RWPE1 (cell line): ENCODE measurements around the gene RNF187.

ENCODE experiments used
- CTCF ChIA-PET: fragments of 350-600 bp; sonication (Branson Sonifier 250); formaldehyde crosslinking; extraction: SDS; loops from one replicate; lab custom pipeline; 2021; lab: Yijun Ruan, JAX
- POLR2A ChIA-PET: fragments of 400-600 bp; formaldehyde crosslinking; extraction: SDS; loops from one replicate; lab custom pipeline; 2020; ENCODE audit warnings: antibody characterized with exemption; ENCODE audit not compliant: low non-redundant PET; lab: Yijun Ruan, JAX
- DNase-seq: peaks from one replicate; pipeline ENCODE4 v3.0.0; 2012; ENCODE audit warnings: low spot score
- H3K27ac ChIP-seq: fragments of 450-650 bp; 2 replicates; pipeline ENCODE4 v1.5.1; 2017
- TF ChIP-seq, protein P1 (sequence below): fragments of 450-650 bp; conservative IDR thresholded peaks from 2 replicates; pipeline ENCODE4 v1.5.1; 2017; ENCODE audit warnings: low read depth, mild to moderate bottlenecking

Gene RNF187

DNA sequence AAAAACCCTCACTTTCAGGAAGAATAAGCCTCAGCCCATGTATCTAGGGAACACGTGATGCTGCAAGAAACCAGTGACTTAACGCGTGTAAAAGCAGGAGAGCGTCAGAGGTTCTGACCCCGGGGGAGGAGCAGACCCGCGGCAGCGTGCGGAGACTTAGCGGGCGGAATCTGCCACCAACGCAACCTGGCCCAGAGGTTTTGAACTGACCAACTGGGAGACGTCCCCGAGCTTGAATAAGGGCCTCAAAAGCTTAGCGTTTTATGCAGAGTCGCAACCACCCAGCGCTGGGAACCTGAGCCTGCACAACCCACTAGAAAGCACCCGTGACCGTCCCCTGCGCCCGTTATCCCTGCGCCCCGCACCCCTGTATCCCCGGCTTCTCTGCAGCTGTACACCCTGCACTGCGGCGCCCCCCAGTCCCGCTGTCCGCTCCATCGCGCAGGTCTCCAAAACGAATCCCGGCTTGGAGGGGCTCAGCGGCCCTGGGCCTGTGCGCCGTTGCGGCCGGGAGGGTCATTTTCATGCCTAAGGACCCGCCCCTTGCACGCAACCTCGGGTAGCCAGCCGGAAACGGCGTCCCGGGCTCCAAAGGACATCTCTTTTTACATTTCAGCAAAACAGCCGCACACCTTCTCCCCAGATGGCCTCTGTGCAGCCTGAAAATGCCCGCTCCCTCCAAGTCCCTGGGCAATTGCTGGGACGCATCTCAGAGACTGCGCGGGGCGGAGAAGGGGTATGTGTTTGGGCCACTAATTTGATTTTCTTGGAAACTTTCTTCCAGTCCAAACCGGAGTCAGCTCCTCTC, 41.1 kb upstream of the RNF187 start:
- TF ChIP-seq, protein P1, sequence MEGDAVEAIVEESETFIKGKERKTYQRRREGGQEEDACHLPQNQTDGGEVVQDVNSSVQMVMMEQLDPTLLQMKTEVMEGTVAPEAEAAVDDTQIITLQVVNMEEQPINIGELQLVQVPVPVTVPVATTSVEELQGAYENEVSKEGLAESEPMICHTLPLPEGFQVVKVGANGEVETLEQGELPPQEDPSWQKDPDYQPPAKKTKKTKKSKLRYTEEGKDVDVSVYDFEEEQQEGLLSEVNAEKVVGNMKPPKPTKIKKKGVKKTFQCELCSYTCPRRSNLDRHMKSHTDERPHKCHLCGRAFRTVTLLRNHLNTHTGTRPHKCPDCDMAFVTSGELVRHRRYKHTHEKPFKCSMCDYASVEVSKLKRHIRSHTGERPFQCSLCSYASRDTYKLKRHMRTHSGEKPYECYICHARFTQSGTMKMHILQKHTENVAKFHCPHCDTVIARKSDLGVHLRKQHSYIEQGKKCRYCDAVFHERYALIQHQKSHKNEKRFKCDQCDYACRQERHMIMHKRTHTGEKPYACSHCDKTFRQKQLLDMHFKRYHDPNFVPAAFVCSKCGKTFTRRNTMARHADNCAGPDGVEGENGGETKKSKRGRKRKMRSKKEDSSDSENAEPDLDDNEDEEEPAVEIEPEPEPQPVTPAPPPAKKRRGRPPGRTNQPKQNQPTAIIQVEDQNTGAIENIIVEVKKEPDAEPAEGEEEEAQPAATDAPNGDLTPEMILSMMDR: no peak
- ChIA-PET CTCF (interaction anchor here (0.6 kb wide), 1 partner anchor 55 kb away, joined by 3 read pairs; no protein-coding TSS in a partner anchor), POLR2A (no interaction called here)
- DNase-seq: peak; percentile 34
- no peak overlapping the region for H3K27ac ChIP-seq

DNA sequence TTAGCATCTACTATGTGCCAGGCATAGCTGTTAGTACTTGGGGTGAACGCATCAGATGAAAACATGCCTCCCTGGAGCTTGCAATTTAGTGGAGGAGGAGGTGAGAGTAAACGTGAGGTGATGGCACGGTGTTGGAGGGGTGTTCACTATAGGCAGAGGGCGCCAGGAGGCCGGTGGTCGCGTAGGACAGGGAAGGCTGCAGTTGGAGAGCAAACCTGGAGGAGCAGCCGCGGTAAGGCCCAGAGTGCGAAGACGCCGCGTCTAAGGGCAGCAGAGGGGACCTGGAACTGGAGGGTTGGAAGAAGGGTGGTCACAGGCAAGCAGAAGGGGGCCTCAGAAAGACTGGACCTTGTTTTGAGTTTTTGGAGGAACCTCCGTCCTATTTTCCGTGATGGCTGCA, 40.3 kb upstream of the RNF187 start:
- H3K27ac ChIP-seq: no peak overlapping the region
- no peak for DNase-seq
- TF ChIP-seq, protein P1: no peak
- POLR2A ChIA-PET: no interaction called here
- CTCF ChIA-PET: no interaction called here

DNA sequence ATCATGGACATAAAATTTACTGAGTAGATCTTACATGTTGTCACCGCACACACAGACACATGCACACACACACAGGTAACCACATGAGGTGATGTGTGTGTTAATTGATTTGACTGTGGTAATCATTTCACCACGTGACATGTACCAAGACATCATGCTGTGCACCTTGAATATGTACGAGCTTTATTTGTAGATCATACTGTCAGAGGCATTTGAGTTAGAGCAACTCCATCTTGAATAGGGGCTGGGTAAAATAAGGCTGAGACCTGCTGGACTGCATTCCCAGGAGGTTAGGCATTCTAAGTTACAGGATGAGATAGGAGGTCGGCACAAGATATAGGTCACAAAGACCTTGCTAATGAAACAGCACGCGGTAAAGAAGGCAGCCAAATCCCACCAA, 38.8 kb upstream of the RNF187 start:
- H3K27ac ChIP-seq: no peak overlapping the region
- no peak for DNase-seq
- CTCF ChIA-PET: interaction anchor here (0.6 kb wide), 1 partner anchor 38 kb away, joined by 4 read pairs; no protein-coding TSS in a partner anchor
- POLR2A ChIA-PET: no interaction called here
- TF ChIP-seq, protein P1: no peak

DNA sequence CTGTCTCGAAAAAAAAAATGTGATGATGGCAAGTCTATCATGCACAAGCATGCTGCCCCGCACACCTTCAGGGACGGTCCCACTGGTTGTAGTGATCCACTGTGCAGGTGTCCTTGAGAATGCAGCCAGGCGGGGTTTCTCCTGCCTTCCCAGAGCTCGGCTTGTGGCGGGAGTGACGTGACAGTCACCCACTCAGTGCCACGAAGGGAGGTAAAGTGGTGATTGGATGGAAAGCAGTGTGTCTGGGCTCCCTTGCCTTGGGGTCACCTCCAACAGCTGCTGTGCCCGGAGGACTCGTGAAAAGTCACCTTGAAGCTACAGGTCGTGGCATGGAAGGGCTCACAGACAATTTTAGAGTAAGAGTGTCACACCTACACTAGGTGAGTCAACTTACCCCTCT, 37.0 kb upstream of the RNF187 start:
- no peak overlapping the region for H3K27ac ChIP-seq
- TF ChIP-seq, protein P1: no peak
- CTCF ChIA-PET: no interaction called here
- no peak for DNase-seq
- POLR2A ChIA-PET: no interaction called here

DNA sequence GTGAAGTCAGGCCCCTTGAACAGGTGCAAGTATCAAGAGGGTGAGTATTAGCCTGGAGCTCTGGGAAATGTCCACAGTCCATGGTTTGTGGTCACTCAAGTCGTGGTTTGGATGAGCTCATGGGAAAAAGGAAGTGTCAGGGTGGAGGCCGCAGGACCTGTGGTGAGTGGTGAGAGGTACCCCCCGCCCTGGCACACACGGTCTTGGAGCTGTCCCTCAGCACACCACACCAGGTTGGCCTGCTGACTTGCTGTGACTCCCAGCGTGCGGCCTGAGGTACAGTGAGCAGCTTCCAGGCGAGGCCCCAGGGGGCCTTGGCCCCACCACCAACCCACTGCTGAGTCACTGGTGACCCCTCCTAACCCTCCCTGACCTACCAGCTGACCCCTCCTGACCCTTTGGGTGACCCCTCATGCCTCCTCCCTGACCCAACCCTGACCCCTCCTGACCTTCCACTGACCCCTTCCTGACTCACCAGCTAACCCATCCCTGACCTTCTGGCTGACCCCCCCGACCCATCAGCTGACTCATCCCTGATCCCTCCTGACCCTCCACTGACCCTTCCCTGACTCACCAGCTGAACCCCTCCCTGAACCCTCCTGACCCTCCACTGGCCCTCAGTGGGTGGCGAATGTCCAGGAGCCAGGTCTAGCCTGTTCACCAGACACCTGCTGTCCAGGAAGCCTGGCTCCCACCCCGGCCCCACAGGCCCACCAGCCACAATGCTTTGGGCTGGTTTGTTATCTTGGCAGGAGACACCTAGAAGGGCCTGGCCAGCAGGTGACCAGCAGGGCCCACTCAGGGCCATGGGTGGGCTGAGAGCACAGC, 34.8 kb upstream of the RNF187 start:
- TF ChIP-seq, protein P1: no peak
- ChIA-PET CTCF (interaction anchor here (0.6 kb wide), 1 partner anchor 45 kb away, joined by 3 read pairs; no protein-coding TSS in a partner anchor), POLR2A (no interaction called here)
- DNase-seq: no peak
- peak overlapping the region; percentile 4; the same call in 1 of the 2 replicates for H3K27ac ChIP-seq

DNA sequence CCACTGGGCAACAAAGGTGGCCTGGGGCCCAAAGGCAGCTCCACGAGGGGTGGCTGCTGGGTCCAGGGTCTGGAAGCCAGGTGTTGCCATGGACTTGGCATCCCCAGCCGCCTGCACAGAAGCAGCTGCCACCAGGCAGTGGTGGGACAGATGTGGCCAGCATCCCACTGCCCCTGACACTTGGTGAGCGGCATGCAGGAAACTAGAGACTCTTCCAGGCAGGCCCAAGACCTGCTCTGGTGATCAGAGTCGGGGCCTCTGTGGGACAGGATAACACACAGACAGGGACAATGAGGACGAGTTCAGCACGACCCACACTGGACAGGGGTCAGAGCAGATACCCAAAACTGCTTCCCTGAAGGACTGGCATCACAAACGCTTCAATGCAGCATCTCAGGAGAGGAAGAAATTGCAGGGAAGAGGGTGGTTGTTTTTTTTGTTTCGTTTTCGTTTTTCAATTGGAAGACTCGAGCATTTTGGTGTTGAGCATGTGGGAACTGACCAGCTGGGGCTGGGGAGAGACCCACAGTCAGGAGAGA, 34.1 kb upstream of the RNF187 start:
- TF ChIP-seq, protein P1: no peak
- no peak for DNase-seq
- peak overlapping the region; percentile 4; the same call in 1 of the 2 replicates for H3K27ac ChIP-seq
- ChIA-PET POLR2A (no interaction called here), CTCF (interaction anchor here (0.7 kb wide), 1 partner anchor 345 kb away, joined by 6 read pairs; no protein-coding TSS in a partner anchor)
